BLaER1 (cell line): ENCODE measurements around the gene CAMKK1.

ENCODE experiments used
- H3K27ac ChIP-seq: shearing (Covaris generic); formaldehyde crosslinking; 2 replicates; pipeline ENCODE4 v1.8.1; 2022
- H3K27me3 ChIP-seq: shearing (Covaris generic); formaldehyde crosslinking; 2 replicates; pipeline ENCODE4 v1.8.1; 2022
- H3K36me3 ChIP-seq: shearing (Covaris generic); formaldehyde crosslinking; 2 replicates; pipeline ENCODE4 v1.8.1; 2022
- H3K4me1 ChIP-seq: shearing (Covaris generic); formaldehyde crosslinking; 2 replicates; pipeline ENCODE4 v1.8.1; 2022
- H3K4me2 ChIP-seq: shearing (Covaris generic); formaldehyde crosslinking; 2 replicates; pipeline ENCODE4 v1.8.1; 2022
- H3K4me3 ChIP-seq: shearing (Covaris generic); formaldehyde crosslinking; 2 replicates; pipeline ENCODE4 v1.8.1; 2022
- H3K9ac ChIP-seq: shearing (Covaris generic); formaldehyde crosslinking; 2 replicates; pipeline ENCODE4 v1.8.1; 2022
- H3K9me3 ChIP-seq: shearing (Covaris generic); formaldehyde crosslinking; 2 replicates; pipeline ENCODE4 v1.8.1; 2022
- H4K20me1 ChIP-seq: shearing (Covaris generic); formaldehyde crosslinking; 2 replicates; pipeline ENCODE4 v1.8.1; 2022
- Cebpa-rat ChIP-seq: shearing (Covaris generic); IDR thresholded peaks from 2 replicates; pipeline ENCODE4 v1.8.1; 2022

CAMKK1 gene

GRCh38 chr17:3911271-3912053 lies 18.6 kb upstream of the CAMKK1 start:
- no peak for TF ChIP-seq Cebpa-rat
- peaks cover 4% of the 10 kb centered on the region; the same call in 1 of the 2 replicates for H3K36me3 ChIP-seq
- H3K9ac ChIP-seq: peak overlapping the region; percentile 75
- H4K20me1 ChIP-seq: peaks cover 7% of the 10 kb centered on the region; the same call in 1 of the 2 replicates
- H3K4me2 ChIP-seq: peak overlapping the region; percentile 98
- H3K4me1 ChIP-seq: peaks cover 100% of the 10 kb centered on the region
- peak overlapping the region; percentile 46 for H3K4me3 ChIP-seq
- peak overlapping the region; percentile 96 for H3K27ac ChIP-seq
- H3K9me3 ChIP-seq: no peaks in the 10 kb centered on the region
- H3K27me3 ChIP-seq: no peaks in the 10 kb centered on the region

GRCh38 chr17:3910420-3911270 lies 17.8 kb upstream of the CAMKK1 start:
- no peak for TF ChIP-seq Cebpa-rat
- H3K27ac ChIP-seq: peak overlapping the region; percentile 96
- peak overlapping the region; percentile 75 for H3K9ac ChIP-seq
- H4K20me1 ChIP-seq: peaks cover 7% of the 10 kb centered on the region; the same call in 1 of the 2 replicates
- peak overlapping the region; percentile 98 for H3K4me2 ChIP-seq
- H3K4me1 ChIP-seq: peaks cover 100% of the 10 kb centered on the region
- no peaks in the 10 kb centered on the region for H3K9me3 ChIP-seq
- peaks cover 4% of the 10 kb centered on the region; the same call in 1 of the 2 replicates for H3K36me3 ChIP-seq
- peak overlapping the region; percentile 46; the same call in 1 of the 2 replicates for H3K4me3 ChIP-seq
- no peaks in the 10 kb centered on the region for H3K27me3 ChIP-seq

GRCh38 chr17:3909257-3909656 lies 16.4 kb upstream of the CAMKK1 start:
- Histone ChIP-seq H3K4me2 (peak overlapping the region; percentile 95), H3K4me3 (no peak overlapping the region), H3K9me3 (no peaks in the 10 kb centered on the region), H3K36me3 (peaks cover 4% of the 10 kb centered on the region; the same call in 1 of the 2 replicates), H3K4me1 (peaks cover 96% of the 10 kb centered on the region), H3K9ac (no peak overlapping the region; the same call in 1 of the 2 replicates), H3K27ac (peak overlapping the region; percentile 96), H3K27me3 (no peaks in the 10 kb centered on the region), H4K20me1 (peaks cover 3% of the 10 kb centered on the region; the same call in 1 of the 2 replicates)
- TF ChIP-seq Cebpa-rat: no peak

- Histone ChIP-seq H3K27me3 (no peaks in the 10 kb centered on the region), H3K4me1 (peaks cover 95% of the 10 kb centered on the region), H3K4me3 (no peak overlapping the region), H3K27ac (peak overlapping the region; percentile 76), H3K36me3 (peaks cover 2% of the 10 kb centered on the region; the same call in 1 of the 2 replicates), H3K4me2 (peak overlapping the region; percentile 95), H3K9me3 (no peaks in the 10 kb centered on the region), H4K20me1 (no peaks in the 10 kb centered on the region), H3K9ac (peak overlapping the region; percentile 39; the same call in 1 of the 2 replicates)
- no peak for TF ChIP-seq Cebpa-rat
These were observed 14.8 kb upstream of the CAMKK1 start for GRCh38 chr17:3907483-3908216.

- H3K4me3 ChIP-seq: no peak overlapping the region
These were observed 14.0 kb upstream of the CAMKK1 start for GRCh38 chr17:3906881-3907280.

GRCh38 chr17:3905017-3905520 lies 12.2 kb upstream of the CAMKK1 start:
- peak overlapping the region; percentile 70 for H3K4me3 ChIP-seq
- peak overlapping the region; percentile 95 for H3K4me2 ChIP-seq
- no peaks in the 10 kb centered on the region for H3K27me3 ChIP-seq
- peaks cover 24% of the 10 kb centered on the region for H3K36me3 ChIP-seq
- peak overlapping the region; percentile 92 for H3K9ac ChIP-seq
- H3K4me1 ChIP-seq: peaks cover 82% of the 10 kb centered on the region
- H3K9me3 ChIP-seq: no peaks in the 10 kb centered on the region
- no peak for TF ChIP-seq Cebpa-rat
- H4K20me1 ChIP-seq: no peaks in the 10 kb centered on the region
- H3K27ac ChIP-seq: peak overlapping the region; percentile 98

More at GRCh38 chr17:3906881-3907280, 14.0 kb upstream of the CAMKK1 start:
- H3K36me3 ChIP-seq: peaks cover 9% of the 10 kb centered on the region; the same call in 1 of the 2 replicates
- H3K4me1 ChIP-seq: peaks cover 95% of the 10 kb centered on the region
- no peaks in the 10 kb centered on the region for H4K20me1 ChIP-seq
- peak overlapping the region; percentile 95 for H3K4me2 ChIP-seq
- no peak for TF ChIP-seq Cebpa-rat
- no peaks in the 10 kb centered on the region for H3K9me3 ChIP-seq
- peak overlapping the region; percentile 98 for H3K27ac ChIP-seq
- H3K27me3 ChIP-seq: no peaks in the 10 kb centered on the region
- no peak overlapping the region for H3K9ac ChIP-seq

GRCh38 chr17:3904501-3904900 lies 11.6 kb upstream of the CAMKK1 start:
- Histone ChIP-seq H3K9me3 (no peaks in the 10 kb centered on the region), H3K4me3 (peak overlapping the region; percentile 70), H4K20me1 (no peaks in the 10 kb centered on the region), H3K4me2 (peak overlapping the region; percentile 95), H3K36me3 (peaks cover 29% of the 10 kb centered on the region), H3K9ac (peak overlapping the region; percentile 92), H3K27ac (peak overlapping the region; percentile 98), H3K27me3 (no peaks in the 10 kb centered on the region), H3K4me1 (peaks cover 77% of the 10 kb centered on the region)
- no peak for TF ChIP-seq Cebpa-rat

- no peaks in the 10 kb centered on the region for H4K20me1 ChIP-seq
- peaks cover 35% of the 10 kb centered on the region for H3K36me3 ChIP-seq
- peak overlapping the region; percentile 70 for H3K4me3 ChIP-seq
- H3K4me2 ChIP-seq: peak overlapping the region; percentile 95
- H3K27me3 ChIP-seq: no peaks in the 10 kb centered on the region
- peaks cover 74% of the 10 kb centered on the region for H3K4me1 ChIP-seq
- 0 out of 2 replicates have a peak, but pooled peaks have one; percentile 58 for TF ChIP-seq Cebpa-rat
- no peaks in the 10 kb centered on the region for H3K9me3 ChIP-seq
- peak overlapping the region; percentile 92 for H3K9ac ChIP-seq
- peak overlapping the region; percentile 98 for H3K27ac ChIP-seq
These were observed 11.0 kb upstream of the CAMKK1 start for GRCh38 chr17:3903881-3904290.
